ENCODE data around the gene PHLDB1. TPM values are rescaled to one million over a fixed set of nuclear protein-coding genes. Genes with fewer than 3 reads are reported as not detected.

Gene PHLDB1
- polyA plus RNA-seq, 3 donors, result 0.17 TPM; not detected in 2

DNA sequence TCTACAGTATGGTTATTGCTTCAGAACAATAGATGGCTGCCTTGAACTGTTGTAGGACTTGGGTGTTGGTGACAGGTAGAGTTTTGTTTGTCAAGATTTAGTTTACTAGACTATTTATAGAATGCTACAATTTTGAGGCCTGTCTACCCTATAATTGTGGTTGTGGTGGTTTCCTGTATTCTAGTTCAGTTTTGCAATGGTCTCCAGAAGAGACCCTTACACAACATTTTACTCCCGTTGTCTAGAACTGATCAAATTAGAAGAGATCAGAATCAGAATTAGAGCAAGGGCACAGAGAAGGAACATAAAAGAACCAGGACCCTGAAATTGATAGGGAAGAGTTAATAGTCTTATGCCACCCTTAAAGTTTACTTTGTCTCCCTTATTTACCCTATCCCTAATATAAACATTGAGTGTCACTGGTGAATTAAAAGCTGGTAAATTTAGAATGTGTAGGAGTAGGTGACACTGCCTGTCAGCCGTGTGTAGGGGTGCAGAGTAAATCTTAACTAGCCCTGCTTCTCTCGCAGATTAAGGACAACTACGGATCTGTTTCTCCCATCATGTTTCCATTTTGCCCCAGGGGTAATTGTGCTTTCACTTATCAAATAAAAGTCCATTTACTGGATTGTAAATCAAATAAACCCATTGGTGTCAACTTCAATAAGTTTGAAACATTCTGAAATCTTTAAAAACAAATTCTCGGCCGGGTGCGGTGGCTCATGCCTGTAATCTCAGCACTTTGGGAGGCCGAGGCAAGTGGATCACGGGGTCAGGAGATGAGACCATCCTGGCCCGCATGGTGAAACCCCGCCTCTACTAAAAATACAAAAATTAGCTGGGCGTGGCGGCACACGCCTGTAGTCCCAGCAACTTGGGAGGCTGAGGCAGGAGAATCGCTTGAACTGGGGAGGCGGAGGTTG is 10.9 kb upstream of the PHLDB1 start:
- TF ChIP-seq, protein P1, sequence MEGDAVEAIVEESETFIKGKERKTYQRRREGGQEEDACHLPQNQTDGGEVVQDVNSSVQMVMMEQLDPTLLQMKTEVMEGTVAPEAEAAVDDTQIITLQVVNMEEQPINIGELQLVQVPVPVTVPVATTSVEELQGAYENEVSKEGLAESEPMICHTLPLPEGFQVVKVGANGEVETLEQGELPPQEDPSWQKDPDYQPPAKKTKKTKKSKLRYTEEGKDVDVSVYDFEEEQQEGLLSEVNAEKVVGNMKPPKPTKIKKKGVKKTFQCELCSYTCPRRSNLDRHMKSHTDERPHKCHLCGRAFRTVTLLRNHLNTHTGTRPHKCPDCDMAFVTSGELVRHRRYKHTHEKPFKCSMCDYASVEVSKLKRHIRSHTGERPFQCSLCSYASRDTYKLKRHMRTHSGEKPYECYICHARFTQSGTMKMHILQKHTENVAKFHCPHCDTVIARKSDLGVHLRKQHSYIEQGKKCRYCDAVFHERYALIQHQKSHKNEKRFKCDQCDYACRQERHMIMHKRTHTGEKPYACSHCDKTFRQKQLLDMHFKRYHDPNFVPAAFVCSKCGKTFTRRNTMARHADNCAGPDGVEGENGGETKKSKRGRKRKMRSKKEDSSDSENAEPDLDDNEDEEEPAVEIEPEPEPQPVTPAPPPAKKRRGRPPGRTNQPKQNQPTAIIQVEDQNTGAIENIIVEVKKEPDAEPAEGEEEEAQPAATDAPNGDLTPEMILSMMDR (IDR thresholded peaks at IDR 0.05), result no peak
- Histone ChIP-seq H2AFZ (ENCODE audit: insufficient read depth, low read depth, low read length, poor library complexity, severe bottlenecking) (no peak overlapping the region), H4K20me1 (ENCODE audit: insufficient read depth, low read length) (peaks cover 52% of the 10 kb centered on the region), H3K27ac (ENCODE audit: low read depth in 1 of 2, low read length in 2 of 2) (no peak overlapping the region), H3K9ac (ENCODE audit: insufficient read depth, low read length, poor library complexity, severe bottlenecking) (no peak overlapping the region), H3K4me2 (replicated peaks; ENCODE audit: extremely low read depth, low read length, poor library complexity, severe bottlenecking) (no peak overlapping the region), H3K4me3 (replicated peaks in 1 of 3; ENCODE audit: low read depth in 2 of 3, low read length in 3 of 3) (no peak overlapping the region), H3K36me3 (replicated peaks in 1 of 2; ENCODE audit: control insufficient read depth in 1 of 2, insufficient read depth in 2 of 2, low read length in 2 of 2) (peaks cover 86 to 99% of the 10 kb centered on the region in 2 donors), H3K9me3 (replicated peaks in 1 of 2; ENCODE audit: control insufficient read depth in 1 of 2, insufficient read depth in 1 of 2, low read length in 2 of 2) (no peaks in the 10 kb centered on the region), H3K79me2 (ENCODE audit: insufficient read depth, low read length) (no peaks in the 10 kb centered on the region), H3K4me1 (ENCODE audit: control insufficient read depth in 1 of 2, insufficient read depth in 2 of 2, low read length in 2 of 2) (no peaks in the 10 kb centered on the region), H3K27me3 (ENCODE audit: control insufficient read depth in 2 of 2, insufficient read depth in 2 of 2, low read length in 2 of 2) (no peaks in the 10 kb centered on the region)
- H3K9me3 Mint-ChIP-seq, result no peaks in the 10 kb centered on the region
- WGBS (ENCODE audit: insufficient coverage), result 97% methylated on average over 14 of the region's 16 CpGs
- H3K4me1 Mint-ChIP-seq, result no peaks in the 10 kb centered on the region
- no peak for DNase-seq
- peak overlapping the region in 1 of 7 donors; percentile 65 for H3K27ac Mint-ChIP-seq
- no peak overlapping the region for H3K4me3 Mint-ChIP-seq
- intact Hi-C loops (cut with micrococcal nuclease), result no loop called here
- H3K27me3 Mint-ChIP-seq (ENCODE audit: low read depth in 3 of 3), result peaks cover 0 to 2% (median 2%) of the 10 kb centered on the region in 3 donors
- peaks cover 85 to 100% of the 10 kb centered on the region in 2 donors for H3K36me3 Mint-ChIP-seq

DNA sequence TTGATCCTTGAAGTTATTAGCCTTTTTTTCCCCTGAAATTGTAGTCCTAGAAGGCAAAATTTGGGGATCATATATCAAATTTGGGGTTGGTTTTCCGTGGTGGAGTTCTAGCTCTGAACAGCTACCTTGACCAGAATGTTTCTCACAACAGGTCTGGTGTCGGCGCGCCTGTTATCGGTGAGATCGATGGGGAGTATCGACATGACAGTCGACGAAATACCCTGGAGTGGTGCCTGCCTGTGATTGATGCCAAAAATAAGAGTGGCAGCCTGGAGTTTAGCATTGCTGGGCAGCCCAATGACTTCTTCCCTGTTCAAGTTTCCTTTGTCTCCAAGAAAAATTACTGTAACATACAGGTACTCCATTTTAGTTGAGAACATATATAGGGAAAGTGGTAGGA is 9.9 kb upstream of the PHLDB1 start:
- Mint-ChIP-seq H3K36me3 (peaks cover 89 to 100% of the 10 kb centered on the region in 2 donors), H3K27ac (no peak overlapping the region), H3K4me1 (no peaks in the 10 kb centered on the region), H3K9me3 (no peaks in the 10 kb centered on the region), H3K27me3 (ENCODE audit: low read depth in 3 of 3) (peaks cover 0 to 2% (median 2%) of the 10 kb centered on the region in 3 donors), H3K4me3 (no peak overlapping the region)
- H2AFZ ChIP-seq (ENCODE audit: insufficient read depth, low read depth, low read length, poor library complexity, severe bottlenecking), result no peak overlapping the region
- H3K79me2 ChIP-seq (ENCODE audit: insufficient read depth, low read length), result no peaks in the 10 kb centered on the region
- H3K36me3 ChIP-seq (replicated peaks in 1 of 2; ENCODE audit: control insufficient read depth in 1 of 2, insufficient read depth in 2 of 2, low read length in 2 of 2), result peaks cover 86 to 99% of the 10 kb centered on the region in 2 donors
- no peak overlapping the region for H3K27ac ChIP-seq (ENCODE audit: low read depth in 1 of 2, low read length in 2 of 2)
- TF ChIP-seq, protein P1 (IDR thresholded peaks at IDR 0.05), result no peak
- no peak overlapping the region for H3K4me3 ChIP-seq (replicated peaks in 1 of 3; ENCODE audit: low read depth in 2 of 3, low read length in 3 of 3)
- H3K27me3 ChIP-seq (ENCODE audit: control insufficient read depth in 2 of 2, insufficient read depth in 2 of 2, low read length in 2 of 2), result no peaks in the 10 kb centered on the region
- intact Hi-C loops (cut with micrococcal nuclease), result no loop called here
- H3K9ac ChIP-seq (ENCODE audit: insufficient read depth, low read length, poor library complexity, severe bottlenecking), result no peak overlapping the region
- H3K4me1 ChIP-seq (ENCODE audit: control insufficient read depth in 1 of 2, insufficient read depth in 2 of 2, low read length in 2 of 2), result no peaks in the 10 kb centered on the region
- H3K9me3 ChIP-seq (replicated peaks in 1 of 2; ENCODE audit: control insufficient read depth in 1 of 2, insufficient read depth in 1 of 2, low read length in 2 of 2), result no peaks in the 10 kb centered on the region
- peaks cover 51% of the 10 kb centered on the region for H4K20me1 ChIP-seq (ENCODE audit: insufficient read depth, low read length)
- 100% methylated on average over 4 of the region's 9 CpGs for whole genome bisulfite sequencing (ENCODE audit: insufficient coverage)
- DNase-seq, result no peak
- H3K4me2 ChIP-seq (replicated peaks; ENCODE audit: extremely low read depth, low read length, poor library complexity, severe bottlenecking), result no peak overlapping the region

Measured in CD14-positive monocyte (primary cell).